ENCODE data around the gene TBPL1. TPM values are rescaled to one million over a fixed set of nuclear protein-coding genes. Genes with fewer than 3 reads are reported as not detected.

TBPL1 gene
- total RNA-seq, 4 donors from 2014 or later: 4.8 to 14.9 (median 6.6) TPM

DNA sequence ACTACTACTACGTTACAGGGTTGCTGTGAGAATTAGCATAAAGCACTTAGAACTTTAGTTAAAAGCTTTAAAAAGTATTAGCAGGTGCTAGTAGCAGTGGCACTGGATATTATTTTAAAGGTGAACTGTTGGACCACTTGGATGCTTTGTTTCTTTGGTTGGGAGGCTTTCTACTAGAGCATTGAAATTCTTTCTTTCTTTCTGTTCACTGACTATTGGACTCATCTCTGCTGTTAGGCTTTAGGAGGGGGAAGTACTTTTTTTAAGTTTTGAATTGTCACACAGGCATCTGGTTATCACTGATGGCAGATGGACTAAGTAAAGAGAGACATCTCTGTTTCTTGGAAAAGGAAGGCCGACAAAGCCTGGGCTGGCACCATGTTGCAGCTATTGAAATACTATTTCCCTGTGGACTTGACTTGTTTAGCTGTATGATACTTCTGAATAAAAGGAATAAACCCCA is 4.8 kb downstream of the TBPL1 start:
- Histone ChIP-seq H3K9me3 (no peaks in the 10 kb centered on the region), H3K27ac (no peak overlapping the region), H3K4me3 (no peak overlapping the region), H3K4me1 (peaks cover 0 to 49% (median 1%) of the 10 kb centered on the region in 4 donors), H3K36me3 (no peaks in the 10 kb centered on the region), H3K27me3 (no peaks in the 10 kb centered on the region)
- TF ChIP-seq POLR2A (IDR thresholded peaks at IDR 0.05) (no peak), EP300 (IDR thresholded peaks at IDR 0.05) (no peak)
- TF ChIP-seq, protein P1, sequence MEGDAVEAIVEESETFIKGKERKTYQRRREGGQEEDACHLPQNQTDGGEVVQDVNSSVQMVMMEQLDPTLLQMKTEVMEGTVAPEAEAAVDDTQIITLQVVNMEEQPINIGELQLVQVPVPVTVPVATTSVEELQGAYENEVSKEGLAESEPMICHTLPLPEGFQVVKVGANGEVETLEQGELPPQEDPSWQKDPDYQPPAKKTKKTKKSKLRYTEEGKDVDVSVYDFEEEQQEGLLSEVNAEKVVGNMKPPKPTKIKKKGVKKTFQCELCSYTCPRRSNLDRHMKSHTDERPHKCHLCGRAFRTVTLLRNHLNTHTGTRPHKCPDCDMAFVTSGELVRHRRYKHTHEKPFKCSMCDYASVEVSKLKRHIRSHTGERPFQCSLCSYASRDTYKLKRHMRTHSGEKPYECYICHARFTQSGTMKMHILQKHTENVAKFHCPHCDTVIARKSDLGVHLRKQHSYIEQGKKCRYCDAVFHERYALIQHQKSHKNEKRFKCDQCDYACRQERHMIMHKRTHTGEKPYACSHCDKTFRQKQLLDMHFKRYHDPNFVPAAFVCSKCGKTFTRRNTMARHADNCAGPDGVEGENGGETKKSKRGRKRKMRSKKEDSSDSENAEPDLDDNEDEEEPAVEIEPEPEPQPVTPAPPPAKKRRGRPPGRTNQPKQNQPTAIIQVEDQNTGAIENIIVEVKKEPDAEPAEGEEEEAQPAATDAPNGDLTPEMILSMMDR (IDR thresholded peaks at IDR 0.05): no peak
- no peak for DNase-seq (ENCODE audit: low spot score in 2 of 2)
- WGBS, 2 donors: 65 to 74% methylated on average over 2 of the region's 2 CpGs

DNA sequence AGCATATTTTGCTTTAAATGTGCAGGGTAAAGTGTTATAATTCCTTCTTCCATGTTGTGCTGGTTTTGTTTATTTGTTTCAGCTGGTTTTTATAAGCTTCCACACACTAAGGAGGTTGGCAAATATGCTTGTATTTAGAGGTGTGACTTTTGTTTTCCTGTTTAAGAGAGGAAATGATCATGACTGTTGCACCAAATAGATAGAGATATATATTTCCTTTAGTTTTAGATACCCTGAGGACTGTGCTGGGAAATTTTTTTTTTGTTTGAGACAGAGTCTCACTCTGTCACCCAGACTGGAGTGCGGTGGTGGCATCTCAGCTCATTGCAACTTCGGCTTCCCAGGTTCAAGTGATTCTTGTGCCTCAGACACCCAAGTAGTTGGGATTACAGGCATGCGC is 5.8 kb downstream of the TBPL1 start:
- TF ChIP-seq, protein P1 (IDR thresholded peaks at IDR 0.05): no peak
- TF ChIP-seq EP300 (IDR thresholded peaks at IDR 0.05): no peak
- TF ChIP-seq POLR2A (IDR thresholded peaks at IDR 0.05): no peak
- WGBS, 2 donors: 89 to 92% methylated on average over 3 of the region's 3 CpGs
- H3K36me3 ChIP-seq: no peaks in the 10 kb centered on the region
- DNase-seq (ENCODE audit: low spot score in 2 of 2): no peak
- H3K27me3 ChIP-seq: no peaks in the 10 kb centered on the region
- no peak overlapping the region for H3K27ac ChIP-seq
- H3K9me3 ChIP-seq: no peaks in the 10 kb centered on the region
- peaks cover 0 to 52% (median 1%) of the 10 kb centered on the region in 4 donors for H3K4me1 ChIP-seq
- no peak overlapping the region for H3K4me3 ChIP-seq

GRCh38 chr6:133959667-133960368 is 6.8 kb downstream of the TBPL1 start:
- no peak overlapping the region for H3K27ac ChIP-seq
- H3K4me3 ChIP-seq: no peak overlapping the region
- no peak for DNase-seq (ENCODE audit: low spot score in 2 of 2)
- H3K4me1 ChIP-seq: peaks cover 0 to 44% (median 1%) of the 10 kb centered on the region in 4 donors
- no peak for TF ChIP-seq EP300 (IDR thresholded peaks at IDR 0.05)
- TF ChIP-seq POLR2A (IDR thresholded peaks at IDR 0.05): no peak
- TF ChIP-seq, protein P1 (IDR thresholded peaks at IDR 0.05): no peak
- no peaks in the 10 kb centered on the region for H3K27me3 ChIP-seq
- WGBS, 2 donors: 91 to 92% methylated on average over 4 of the region's 4 CpGs
- H3K9me3 ChIP-seq: no peaks in the 10 kb centered on the region
- no peaks in the 10 kb centered on the region for H3K36me3 ChIP-seq

DNA sequence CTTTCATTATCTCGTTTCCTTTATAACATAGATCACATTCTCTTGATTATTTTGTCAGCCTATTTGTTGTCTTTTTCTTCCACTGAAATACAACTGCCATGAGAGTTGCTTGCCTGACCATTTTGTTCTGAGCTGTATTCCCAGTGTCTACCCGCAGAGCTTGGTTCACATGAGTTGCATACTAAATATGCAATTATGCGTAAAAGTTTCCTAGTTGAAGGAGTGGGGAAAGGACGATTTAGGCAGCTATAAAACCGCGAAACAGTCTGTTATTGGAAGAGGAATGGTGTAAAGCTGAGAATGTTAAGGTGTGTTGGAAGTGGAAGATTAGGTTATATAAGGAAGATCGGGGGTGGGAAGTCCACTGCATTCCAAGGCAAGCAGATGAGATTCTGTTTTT is 8.8 kb downstream of the TBPL1 start:
- Histone ChIP-seq H3K27me3 (no peaks in the 10 kb centered on the region), H3K4me3 (no peak overlapping the region), H3K36me3 (no peaks in the 10 kb centered on the region), H3K9me3 (no peaks in the 10 kb centered on the region), H3K4me1 (peaks cover 0 to 43% (median 7%) of the 10 kb centered on the region in 4 donors), H3K27ac (no peak overlapping the region)
- DNase-seq (ENCODE audit: low spot score in 2 of 2): no peak
- TF ChIP-seq, protein P1 (IDR thresholded peaks at IDR 0.05): no peak
- TF ChIP-seq EP300 (IDR thresholded peaks at IDR 0.05): no peak
- no peak for TF ChIP-seq POLR2A (IDR thresholded peaks at IDR 0.05)
- WGBS, 2 donors: 92 to 94% methylated on average over 7 of the region's 7 CpGs

DNA sequence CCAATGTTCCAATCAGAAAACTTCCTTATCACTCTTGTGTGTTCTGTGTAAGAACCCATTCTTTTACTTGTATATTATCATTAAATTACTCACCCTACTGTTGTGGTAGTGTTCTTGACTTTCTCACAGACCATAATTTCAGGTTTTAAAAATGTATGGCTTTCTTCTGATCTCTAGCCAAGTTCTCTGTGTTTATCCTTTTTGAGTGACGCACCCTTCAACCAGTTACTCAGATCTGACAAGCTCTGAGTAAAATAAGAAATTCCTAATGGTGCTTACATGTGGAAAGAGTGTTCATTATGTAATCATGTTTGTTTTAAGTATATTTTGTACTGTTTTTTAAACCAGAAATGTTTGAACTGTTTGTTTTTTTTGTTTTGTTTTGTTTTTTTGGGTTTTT is 11.0 kb downstream of the TBPL1 start:
- 85 to 91% methylated on average over 1 of the region's 1 CpG for WGBS, 2 donors
- no peaks in the 10 kb centered on the region for H3K9me3 ChIP-seq

More for the DNA sequence above, 11.0 kb downstream of the TBPL1 start:
- H3K36me3 ChIP-seq: no peaks in the 10 kb centered on the region
- DNase-seq (ENCODE audit: low spot score in 2 of 2): no peak
- no peak overlapping the region for H3K4me3 ChIP-seq
- H3K27ac ChIP-seq: no peak overlapping the region
- peaks cover 0 to 29% (median 6%) of the 10 kb centered on the region in 4 donors for H3K4me1 ChIP-seq
- no peak for TF ChIP-seq POLR2A (IDR thresholded peaks at IDR 0.05)
- no peak for TF ChIP-seq EP300 (IDR thresholded peaks at IDR 0.05)
- TF ChIP-seq, protein P1 (IDR thresholded peaks at IDR 0.05): no peak
- H3K27me3 ChIP-seq: no peaks in the 10 kb centered on the region

Measured in tibial nerve (tissue), 4 donors.